ENCODE results near the gene ST3GAL4.

GRCh38 chr11:126338346-126339055 is 17.0 kb upstream of the ST3GAL4 start:
- TF ChIP-seq POLR2A (IDR thresholded peaks at IDR 0.05) (no peak), CTCF (IDR thresholded peaks at IDR 0.05) (no peak)
